HUDEP-2 (cell line): ENCODE data around the gene GORAB.

Source experiments
- DNase-seq, 76 experiments: peaks; one replicate each; lab custom pipeline; 2025; ENCODE audit not compliant: unreplicated experiment in 76 of 76; lab: John Stamatoyannopoulos, UW

Gene GORAB

DNA sequence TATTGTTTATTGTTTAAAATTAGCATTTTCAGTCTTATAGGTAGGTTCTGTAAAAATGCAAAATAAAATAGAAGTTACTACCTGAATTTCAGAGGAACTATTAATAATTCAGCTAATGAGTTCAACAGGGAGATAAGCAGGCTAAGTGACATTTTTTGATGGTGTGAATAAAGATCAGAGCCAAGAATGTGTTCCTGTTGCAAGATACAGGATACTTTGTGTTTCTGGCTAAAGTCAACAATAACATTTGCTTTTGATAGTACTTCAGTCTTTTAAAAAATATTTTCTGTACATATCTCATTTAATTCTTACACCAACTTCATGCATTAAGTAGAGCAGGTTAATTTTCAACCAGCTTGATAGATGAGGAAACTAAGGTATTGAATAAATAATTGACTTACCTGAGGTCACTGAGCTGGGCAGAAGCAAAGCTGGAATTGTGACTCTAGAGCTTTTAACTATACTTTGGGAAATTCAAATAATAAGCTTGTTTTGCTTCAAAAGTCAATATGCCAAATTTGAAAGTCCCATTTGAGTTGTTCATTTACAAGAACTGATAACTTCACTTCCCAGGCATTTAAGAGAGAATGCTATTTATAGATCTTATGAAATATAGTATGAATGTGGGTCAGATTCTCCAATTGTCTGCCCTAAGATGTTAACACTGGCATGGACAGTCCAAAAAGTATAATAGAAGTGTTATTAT, 6.0 kb downstream of the GORAB start:
- no peak for DNase-seq

GRCh38 chr1:170538687-170539086, 6.7 kb downstream of the GORAB start:
- no peak for DNase-seq

DNA sequence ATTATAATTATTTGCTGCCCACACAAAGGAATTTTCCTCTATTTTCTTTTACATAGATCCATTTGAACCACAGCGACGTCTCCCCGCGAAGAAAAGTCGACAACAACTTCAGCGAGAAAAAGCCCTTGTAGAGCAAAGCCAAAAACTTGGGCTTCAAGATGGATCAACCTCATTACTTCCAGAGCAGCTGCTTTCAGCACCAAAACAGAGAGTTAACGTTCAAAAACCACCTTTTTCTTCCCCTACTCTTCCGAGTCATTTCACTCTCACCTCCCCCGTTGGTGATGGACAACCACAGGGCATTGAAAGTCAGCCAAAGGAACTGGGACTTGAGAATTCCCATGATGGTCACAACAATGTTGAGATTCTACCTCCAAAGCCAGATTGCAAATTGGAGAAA, 7.2 kb downstream of the GORAB start:
- DNase-seq = no peak

GRCh38 chr1:170544624-170545023, 12.7 kb downstream of the GORAB start:
- no peak for DNase-seq

DNA sequence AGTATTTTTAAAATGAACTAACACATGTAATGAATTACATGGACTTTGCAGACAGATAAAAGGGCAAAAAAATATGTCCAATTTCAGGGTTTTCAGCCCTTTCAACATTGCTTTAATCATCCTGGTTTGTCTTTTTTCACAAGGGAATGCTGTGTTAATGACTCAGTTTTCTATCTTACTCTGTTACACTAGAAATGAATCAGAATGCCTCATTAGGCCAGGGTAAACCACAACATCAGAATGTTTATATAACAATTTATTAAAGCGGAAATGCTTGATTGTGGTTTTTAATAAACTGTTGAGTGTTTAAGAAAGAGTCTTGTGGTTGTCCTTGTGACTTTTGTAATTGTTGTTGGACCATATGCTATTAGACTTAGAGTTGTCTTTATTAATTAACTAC, 13.5 kb downstream of the GORAB start:
- DNase-seq = no peak

DNA sequence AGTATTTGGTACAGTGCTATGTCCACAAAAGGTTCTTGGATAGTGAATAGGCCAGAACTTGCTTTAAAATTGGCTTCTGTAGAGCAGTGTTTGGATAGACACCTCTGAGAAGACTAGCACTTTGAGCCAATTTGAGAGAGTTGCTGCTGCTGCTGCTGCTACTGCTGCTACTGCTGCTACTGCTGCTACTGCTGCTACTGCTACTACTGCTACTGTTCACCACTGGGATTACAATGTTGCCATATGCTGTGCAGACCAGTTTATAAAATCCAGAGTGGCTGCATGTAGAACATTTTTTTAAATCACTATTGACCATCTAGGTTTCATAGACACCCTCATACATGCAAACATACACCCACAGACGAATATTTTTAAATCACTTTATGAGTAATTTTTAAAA, 15.3 kb downstream of the GORAB start:
- no peak for DNase-seq

GRCh38 chr1:170548497-170548896, 16.5 kb downstream of the GORAB start:
- DNase-seq = no peak

- no peak for DNase-seq
These were observed 23.4 kb downstream of the GORAB start for GRCh38 chr1:170555370-170555769.

DNA sequence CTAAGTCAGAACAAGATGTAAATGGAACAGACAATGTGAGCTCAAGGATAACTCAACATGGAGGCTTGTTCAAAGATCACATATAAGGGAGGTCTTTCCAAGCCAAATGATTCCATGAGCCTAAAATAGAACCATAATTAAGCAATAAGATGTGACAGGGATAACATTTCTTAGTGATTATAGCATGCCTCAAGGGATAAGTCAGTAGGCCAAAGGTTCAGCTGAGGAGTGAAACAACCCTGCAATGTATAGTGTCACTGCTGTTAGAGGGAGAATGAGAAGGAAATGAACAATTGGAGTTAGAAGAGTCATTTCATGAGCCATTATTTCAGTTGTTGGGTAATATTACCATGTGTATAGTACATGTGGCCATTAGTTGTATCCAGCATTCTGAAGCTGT, 25.0 kb downstream of the GORAB start:
- no peak for DNase-seq

DNA sequence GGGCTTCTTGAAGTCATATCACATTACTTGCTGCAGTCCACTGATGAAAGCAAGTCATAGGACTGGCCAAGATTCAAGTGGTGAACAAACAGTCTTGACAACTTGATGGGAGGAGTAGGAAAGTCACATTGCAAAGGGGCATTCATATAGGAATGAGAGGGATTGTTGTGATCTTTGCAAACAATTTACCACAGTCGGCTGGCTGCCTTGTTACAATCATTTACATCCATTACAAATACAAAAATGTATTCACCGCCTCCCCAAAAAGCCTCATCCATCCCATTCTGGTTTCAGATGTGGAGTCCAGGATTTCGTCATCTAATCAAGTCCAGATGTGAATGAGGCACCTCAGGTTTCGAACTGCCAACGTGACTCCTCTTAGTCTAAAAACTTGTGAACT, 26.8 kb downstream of the GORAB start:
- DNase-seq = no peak

- DNase-seq = no peak
These were observed 27.2 kb downstream of the GORAB start for GRCh38 chr1:170559166-170559565.

GRCh38 chr1:170560681-170561285, 28.8 kb downstream of the GORAB start:
- no peak for DNase-seq

GRCh38 chr1:170562646-170563338, 30.8 kb downstream of the GORAB start:
- DNase-seq = peak in 2 of 76 experiments; percentile 0 to 2

GRCh38 chr1:170567214-170567613, 35.2 kb downstream of the GORAB start:
- DNase-seq = no peak

GRCh38 chr1:170568197-170568596, 36.2 kb downstream of the GORAB start:
- DNase-seq = no peak

DNA sequence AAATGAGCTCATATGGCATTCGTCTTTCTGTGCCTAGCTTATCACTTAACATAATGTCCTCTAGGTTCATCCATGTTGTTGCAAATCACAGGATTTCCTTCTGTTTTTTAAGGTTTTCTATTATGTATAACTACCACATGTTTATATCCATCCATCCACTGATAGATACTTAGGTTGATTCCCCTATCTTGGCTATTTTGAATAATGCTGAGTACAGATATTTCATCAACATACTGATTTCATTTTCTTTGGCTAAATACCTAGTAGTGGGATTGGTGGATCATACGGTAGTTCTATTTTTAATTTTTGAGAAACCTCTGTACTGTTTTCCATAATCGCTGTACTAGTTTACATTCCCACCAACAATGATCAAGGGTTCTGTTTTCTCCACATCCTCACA, 45.0 kb downstream of the GORAB start:
- no peak for DNase-seq

DNA sequence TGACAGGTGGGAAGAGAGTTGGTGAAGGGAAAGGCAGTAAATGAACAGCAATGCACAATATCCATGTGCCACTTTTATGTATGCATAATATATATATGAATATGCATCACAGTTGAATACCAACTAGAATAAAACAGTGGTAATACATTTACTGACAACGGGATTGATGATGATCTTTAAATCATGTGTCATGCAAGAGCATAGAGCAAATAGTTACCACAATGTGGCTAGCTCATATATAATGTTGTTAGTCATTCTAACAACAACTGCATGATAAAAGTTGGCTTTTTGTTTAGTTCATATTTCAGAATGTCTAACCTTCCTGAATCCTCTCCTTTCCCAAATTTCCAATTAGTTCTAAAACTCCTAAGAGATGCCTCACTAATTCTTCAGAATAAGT, 46.4 kb downstream of the GORAB start:
- no peak for DNase-seq

DNA sequence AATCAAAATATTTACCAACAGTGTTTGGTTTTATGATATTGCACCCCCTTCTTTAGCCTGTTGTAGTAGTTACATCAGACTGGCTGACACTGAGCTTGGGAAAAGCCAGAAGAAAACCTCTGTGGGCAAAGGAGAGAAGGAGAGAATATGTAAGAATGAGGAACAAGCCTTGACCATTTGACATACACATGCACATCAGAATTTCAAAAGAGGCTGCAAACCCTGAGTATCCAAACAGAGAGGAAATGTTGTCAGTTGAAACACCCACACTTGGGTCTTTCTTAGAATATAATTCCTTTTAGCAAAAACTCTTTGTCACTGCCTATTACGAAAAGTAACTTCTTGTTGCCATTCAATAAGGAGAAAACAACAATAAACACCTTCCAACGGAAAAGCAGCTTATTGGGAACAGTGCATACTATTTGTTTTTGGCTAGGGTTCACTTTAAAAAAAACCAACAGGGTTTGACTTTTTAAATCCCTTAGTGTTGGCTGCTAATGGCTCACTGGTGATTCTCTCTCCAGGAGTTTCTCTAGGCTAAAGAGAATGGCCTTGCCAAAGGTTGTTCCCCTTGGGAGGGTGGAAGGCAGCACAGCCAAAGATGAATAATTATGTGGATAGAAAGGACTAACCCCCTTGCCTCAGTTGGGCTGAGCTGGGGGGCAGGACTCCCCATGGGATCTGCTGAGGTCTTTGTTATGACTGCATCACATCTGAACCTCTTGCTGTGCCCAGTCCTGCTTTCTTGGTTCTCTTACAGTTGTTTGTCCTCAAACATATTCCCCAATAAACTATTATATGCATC, 48.9 kb downstream of the GORAB start:
- no peak for DNase-seq

GRCh38 chr1:170583186-170583585, 51.2 kb downstream of the GORAB start:
- DNase-seq = no peak

- no peak for DNase-seq
These were observed 54.6 kb downstream of the GORAB start for GRCh38 chr1:170586321-170587252.
